Peyer's patch (tissue), 4 donors: ENCODE results near the gene FBN3.

Experiments
- POLR2A ChIP-seq, 2 donors: fragments of 450-650 bp; IDR thresholded peaks; one replicate each; pipeline ENCODE4 v1.5.1; 2017; ENCODE audit warnings: antibody characterized with exemption in 2 of 2, mild to moderate bottlenecking in 2 of 2, moderate library complexity in 2 of 2
- TF ChIP-seq, protein P1 (sequence below), 6 experiments: fragments of 450-650 bp in 4 of 6; fragments of 200-600 bp in 2 of 6; sonication (generic) in 1 of 6; IDR thresholded peaks; one replicate each; pipeline ENCODE4 v1.5.1; 2017 to 2019; ENCODE audit warnings: antibody characterized with exemption in 6 of 6, mild to moderate bottlenecking in 3 of 6, moderate library complexity in 1 of 6

GRCh38 chr19:8044018-8044417 is 105.4 kb downstream of the FBN3 start:
- TF ChIP-seq, protein P1, sequence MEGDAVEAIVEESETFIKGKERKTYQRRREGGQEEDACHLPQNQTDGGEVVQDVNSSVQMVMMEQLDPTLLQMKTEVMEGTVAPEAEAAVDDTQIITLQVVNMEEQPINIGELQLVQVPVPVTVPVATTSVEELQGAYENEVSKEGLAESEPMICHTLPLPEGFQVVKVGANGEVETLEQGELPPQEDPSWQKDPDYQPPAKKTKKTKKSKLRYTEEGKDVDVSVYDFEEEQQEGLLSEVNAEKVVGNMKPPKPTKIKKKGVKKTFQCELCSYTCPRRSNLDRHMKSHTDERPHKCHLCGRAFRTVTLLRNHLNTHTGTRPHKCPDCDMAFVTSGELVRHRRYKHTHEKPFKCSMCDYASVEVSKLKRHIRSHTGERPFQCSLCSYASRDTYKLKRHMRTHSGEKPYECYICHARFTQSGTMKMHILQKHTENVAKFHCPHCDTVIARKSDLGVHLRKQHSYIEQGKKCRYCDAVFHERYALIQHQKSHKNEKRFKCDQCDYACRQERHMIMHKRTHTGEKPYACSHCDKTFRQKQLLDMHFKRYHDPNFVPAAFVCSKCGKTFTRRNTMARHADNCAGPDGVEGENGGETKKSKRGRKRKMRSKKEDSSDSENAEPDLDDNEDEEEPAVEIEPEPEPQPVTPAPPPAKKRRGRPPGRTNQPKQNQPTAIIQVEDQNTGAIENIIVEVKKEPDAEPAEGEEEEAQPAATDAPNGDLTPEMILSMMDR (IDR thresholded peaks at IDR 0.05) = no peak
- TF ChIP-seq POLR2A (IDR thresholded peaks at IDR 0.05) = no peak
